Kidney glomerular epithelial cell (primary cell): ENCODE data around the gene GPR157.

ENCODE experiments used
- DNase-seq: peaks from one replicate; lab custom pipeline; 2025; lab: John Stamatoyannopoulos, UW

GPR157 gene

GRCh38 chr1:9086796-9087195, 42.1 kb downstream of the GPR157 start:
- DNase-seq = no peak

DNA sequence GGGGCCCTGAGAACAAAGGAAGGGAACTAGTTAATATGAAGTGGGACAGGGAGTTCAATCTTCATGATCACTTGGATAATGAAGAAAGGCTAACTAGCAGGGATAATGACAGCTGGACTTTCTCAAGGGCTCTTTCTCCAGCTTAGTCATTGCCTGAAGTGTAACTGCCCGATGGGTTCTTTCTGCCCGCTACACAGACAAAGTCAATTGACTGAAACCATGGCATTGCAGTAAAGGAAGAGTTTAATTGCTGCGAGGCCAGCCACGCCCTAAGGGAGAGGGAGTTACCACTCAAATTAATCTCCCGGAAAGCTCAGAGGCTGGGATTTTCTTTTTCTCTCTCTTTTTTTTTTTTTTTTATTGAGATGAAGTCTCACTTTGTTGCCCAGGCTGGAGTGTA, 42.9 kb downstream of the GPR157 start:
- DNase-seq = peak; percentile 31

DNA sequence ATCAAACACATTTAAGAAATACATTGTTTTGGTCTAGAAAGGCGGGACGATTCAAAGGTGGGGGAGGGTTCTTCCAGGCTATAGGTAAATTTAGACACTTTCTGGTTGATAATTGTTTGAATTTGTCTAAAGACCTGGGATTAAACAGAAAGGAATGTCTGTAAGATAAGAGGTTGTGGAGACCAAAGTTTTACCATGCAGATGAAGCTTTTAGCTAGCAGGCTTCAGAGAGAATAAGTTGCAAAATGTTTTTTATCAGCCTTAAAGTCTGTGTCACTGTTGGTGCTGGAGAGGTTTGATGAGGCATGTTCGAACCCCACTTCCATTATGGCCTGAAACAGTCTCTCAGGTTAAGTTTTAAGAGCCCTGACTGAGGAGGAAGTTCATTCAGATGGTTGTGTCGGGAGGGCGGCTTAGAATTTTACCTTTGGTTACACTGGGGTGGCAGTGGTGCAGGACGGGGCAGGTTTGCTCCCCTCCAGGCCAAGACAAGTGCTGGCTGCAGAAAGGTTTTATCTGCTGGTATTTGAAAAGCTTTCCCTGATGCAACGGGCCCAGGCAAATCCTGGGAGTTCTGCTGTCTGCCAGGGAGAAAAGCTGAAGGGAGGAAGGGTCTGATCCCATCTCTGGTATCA, 43.5 kb downstream of the GPR157 start:
- no peak for DNase-seq

- DNase-seq = peak; percentile 49
These were observed 44.0 kb downstream of the GPR157 start for GRCh38 chr1:9084906-9085305.

GRCh38 chr1:9081473-9081872, 47.4 kb downstream of the GPR157 start:
- DNase-seq = no peak

- DNase-seq = no peak
These were observed 48.1 kb downstream of the GPR157 start for GRCh38 chr1:9080705-9081291.

DNA sequence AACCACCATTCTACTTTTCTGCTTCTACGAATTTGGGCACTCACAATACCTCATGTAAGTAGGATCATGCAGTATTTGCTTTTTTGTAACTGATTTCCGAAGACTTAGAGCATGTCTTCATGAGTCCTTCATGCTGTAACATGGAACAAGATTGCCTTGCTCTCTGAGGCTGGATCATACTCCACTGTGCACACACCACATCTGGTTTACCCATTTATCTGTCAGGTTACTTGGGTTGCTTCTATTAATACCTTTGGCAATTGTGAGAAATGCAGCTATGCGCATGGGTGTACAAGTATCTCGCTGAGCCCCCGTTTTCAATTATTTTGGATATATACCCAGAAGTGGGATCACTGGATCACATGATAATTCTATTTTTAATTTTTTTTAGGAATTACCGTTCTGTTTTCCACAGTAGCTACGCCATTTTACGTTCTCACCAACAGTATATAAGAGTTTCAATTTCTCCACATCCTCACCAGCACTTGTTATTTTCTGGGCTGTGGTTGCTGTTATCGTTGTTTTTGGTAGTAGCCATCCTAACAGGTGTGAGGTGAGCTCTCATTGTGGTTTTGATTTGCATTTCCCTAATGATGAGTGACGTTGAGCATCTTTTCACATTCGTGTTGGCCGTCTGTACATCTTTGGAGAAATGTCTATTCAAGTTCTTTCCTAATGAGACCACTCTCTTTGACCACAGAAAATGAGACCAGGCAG, 48.8 kb downstream of the GPR157 start:
- DNase-seq = no peak

GRCh38 chr1:9078752-9079500, 50.0 kb downstream of the GPR157 start:
- DNase-seq = no peak

GRCh38 chr1:9078015-9078751, 50.7 kb downstream of the GPR157 start:
- no peak for DNase-seq

DNA sequence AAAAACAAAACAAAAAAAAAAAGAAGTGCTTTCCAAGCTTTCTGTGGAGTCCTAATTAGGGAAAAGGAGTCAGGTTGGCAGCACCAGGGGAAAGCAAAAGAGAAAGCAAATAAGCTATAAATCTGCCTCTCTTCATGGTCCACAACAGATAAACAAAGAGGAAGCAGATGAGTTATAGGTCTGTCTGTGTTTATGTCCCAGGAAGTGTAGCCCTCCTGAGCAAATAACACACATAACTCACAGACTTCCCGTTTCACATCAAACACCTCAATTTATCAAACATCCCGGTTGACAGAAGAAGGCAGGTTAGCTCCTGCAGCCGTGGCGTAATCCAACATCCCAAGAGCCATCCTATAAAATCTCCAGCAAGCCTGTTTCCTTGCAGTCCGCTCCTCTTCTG, 53.9 kb downstream of the GPR157 start:
- DNase-seq = peak; percentile 38

GRCh38 chr1:9073143-9073542, 55.8 kb downstream of the GPR157 start:
- no peak for DNase-seq

- DNase-seq = no peak
These were observed 57.2 kb downstream of the GPR157 start for GRCh38 chr1:9071554-9072235.

- DNase-seq = no peak
These were observed 58.4 kb downstream of the GPR157 start for GRCh38 chr1:9070486-9070885.

GRCh38 chr1:9069326-9070100, 59.4 kb downstream of the GPR157 start, which contains the start of gene SLC2A5:
TSS of gene SLC2A5 (minus strand) at chr1:9069635. CDS start at chr1:9069536, 99 bp downstream.
- DNase-seq = no peak

DNA sequence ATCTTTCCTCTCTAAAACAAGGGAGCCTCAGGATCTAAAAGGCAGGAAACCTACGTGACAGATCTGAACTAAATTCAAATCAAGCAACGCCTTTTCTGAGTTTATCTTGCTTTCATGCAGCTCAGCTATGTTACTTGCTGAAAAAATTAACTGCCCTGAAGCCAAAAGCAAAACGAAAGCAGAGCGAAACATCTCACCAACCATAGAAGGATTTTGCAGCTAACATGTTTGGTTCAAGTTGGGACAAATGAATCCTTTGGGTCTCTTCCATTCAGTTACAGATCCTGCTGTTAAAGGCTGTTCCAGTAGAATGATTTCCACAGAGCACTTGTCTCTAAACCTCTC, 59.9 kb downstream of the GPR157 start:
- DNase-seq = no peak

GRCh38 chr1:9066945-9067807, 61.7 kb downstream of the GPR157 start:
- DNase-seq = peak; percentile 24

GRCh38 chr1:9065213-9065751, 63.6 kb downstream of the GPR157 start:
- no peak for DNase-seq

GRCh38 chr1:9062846-9063245, 66.1 kb downstream of the GPR157 start:
- no peak for DNase-seq

DNA sequence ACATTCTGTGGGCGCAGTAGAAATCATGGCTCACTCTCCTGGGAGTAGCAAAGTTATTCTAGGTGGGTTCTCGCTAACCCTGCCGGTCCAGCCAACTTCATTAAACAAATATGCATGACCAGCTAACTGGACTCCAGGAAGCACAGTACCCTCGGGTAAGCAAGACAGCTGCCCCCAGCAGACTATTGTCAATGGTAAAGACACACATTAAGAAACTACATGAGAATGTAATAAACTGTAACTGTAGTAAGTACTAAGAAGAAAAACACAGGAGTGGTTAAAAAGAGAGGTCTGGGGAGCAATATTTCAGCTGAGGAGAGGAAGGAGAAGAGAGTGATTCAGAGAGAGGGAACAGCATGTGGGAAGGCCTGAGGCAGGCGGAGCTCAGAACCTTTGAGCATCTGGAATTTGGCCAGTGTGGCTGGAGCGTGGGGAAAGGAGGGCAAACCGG, 66.9 kb downstream of the GPR157 start:
- no peak for DNase-seq
